ENCODE results near the gene DPH2. TPM values are rescaled to one million over a fixed set of nuclear protein-coding genes. Genes with fewer than 3 reads are reported as not detected.

DPH2 gene
- total RNA-seq, 2 donors from 2014 or later, result 14.1 to 20.9 TPM

DNA sequence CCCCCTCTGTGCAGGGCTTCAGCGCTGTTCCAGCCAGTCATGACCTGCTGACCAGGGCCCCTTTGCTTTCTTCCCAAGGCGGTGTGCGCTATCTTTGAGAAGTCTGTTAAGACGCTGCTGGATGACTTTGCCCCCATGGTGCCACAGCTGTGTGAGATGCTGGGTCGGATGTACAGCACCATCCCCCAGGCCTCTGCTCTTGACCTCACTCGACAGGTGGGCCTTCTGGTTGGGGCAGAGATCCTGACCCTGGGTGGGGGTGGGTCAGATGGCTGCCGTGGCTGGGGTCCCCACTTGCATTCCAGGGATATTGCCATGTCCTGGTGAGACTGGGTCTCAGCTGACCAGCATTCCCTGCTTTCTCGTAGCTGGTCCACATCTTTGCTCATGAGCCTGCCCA, 9.0 kb upstream of the DPH2 start:
- intact Hi-C loops (cut with DNase I), result no loop called here
- no peak for DNase-seq
- no peak for ATAC-seq

DNA sequence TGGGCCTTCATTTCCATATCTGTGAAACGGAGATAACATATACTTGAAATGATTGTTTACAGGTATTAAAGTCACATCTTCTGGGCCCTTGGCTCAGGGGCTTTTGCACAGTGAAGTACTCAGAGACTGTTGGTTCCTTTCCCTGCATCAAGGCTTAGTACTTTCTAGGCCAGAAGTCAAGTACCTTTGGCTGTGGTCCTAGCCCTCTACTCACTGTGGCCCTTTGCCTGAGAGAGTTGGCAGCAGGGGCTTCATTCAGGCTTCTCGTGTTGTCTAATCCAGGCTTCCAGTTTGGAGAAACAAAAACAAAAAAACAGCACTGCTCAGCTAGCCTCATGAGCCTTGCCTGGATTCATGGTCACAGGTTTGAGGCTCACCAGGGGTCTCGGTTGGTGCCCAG, 8.1 kb upstream of the DPH2 start:
- ATAC-seq (no peak), DNase-seq (no peak)
- intact Hi-C loops (cut with DNase I), result no loop called here

DNA sequence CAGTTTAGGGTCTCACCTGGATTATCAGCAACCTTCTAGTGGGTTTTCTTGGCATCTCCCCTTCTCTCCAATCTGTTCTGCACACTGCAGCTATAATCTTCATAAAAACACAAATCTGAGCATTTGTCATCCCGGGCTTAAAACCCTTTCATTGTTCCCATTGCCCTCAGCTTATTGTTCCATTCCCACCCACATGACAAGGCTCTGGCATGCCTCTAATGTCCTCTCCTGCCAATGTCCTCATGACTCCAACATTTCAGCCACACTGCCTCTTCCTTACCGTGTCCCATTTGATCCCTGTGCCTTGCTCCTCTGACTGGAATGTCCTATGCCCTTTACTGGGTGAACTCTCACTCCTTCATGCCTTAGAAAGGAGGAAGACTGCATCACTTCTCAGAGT, 7.5 kb upstream of the DPH2 start:
- intact Hi-C loops (cut with DNase I), result no loop called here
- ATAC-seq (no peak), DNase-seq (no peak)

DNA sequence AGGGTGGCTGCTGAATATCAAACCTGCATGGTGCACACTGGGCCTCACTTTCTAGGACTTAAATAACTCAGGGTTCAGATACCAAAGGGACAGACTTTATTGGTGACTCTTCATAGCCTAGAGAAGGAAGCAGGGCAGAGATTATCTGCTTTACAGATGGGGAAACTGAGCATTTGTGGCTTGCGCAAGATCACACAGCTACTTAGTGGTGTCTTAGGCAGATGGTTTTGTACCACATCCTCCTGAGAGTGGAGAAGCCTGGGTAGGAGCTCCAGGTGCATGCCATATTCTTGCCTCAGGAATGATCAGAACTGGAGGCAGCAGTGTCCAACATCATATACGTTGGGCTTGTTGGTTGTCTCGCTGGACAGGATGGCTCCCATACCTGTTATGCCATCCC, 6.8 kb upstream of the DPH2 start:
- ATAC-seq (no peak), DNase-seq (no peak)
- intact Hi-C loops (cut with DNase I), result no loop called here

DNA sequence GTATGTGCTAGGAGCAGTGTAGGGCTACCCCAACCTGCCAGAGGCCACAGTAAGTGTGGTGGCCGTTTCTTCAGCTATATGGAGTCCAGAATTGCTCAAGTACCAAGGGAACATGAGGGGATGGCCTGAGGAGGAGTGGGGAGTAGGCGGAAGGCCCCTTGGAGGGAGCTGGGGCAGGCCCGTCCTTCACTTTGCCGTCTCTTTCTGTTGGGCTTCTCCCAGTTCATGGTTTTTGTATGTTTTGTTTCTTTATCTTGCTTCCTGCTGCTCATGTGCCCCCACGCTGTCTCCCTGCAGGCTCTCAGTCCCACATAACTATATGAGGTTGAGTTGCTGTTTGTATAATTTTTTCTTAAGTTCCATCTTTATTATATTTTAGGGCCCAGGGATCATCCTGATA, 5.9 kb upstream of the DPH2 start:
- no peak for DNase-seq
- no peak for ATAC-seq
- intact Hi-C loops (cut with DNase I), result no loop called here

DNA sequence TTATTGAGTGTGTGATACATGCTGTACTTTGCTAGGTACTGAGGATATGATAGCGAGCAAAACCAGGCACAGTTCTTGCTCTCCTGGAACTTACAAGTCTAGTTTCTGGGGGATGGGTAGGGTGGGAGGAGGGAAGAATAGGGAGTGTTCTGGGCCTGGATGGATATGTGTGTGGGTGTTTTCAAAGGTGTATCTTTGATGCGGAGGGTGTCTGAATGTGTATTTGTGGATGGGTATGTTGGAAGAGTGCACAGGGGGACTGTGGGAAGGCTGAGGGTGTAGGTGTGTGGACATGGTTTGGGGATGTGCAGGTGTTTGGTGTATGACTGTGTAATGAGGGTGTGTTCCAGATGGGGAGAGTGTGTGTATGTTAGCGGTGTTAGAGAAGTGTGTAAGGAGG, 4.5 kb upstream of the DPH2 start:
- intact Hi-C loops (cut with DNase I), result no loop called here
- ATAC-seq, result no peak

DNA sequence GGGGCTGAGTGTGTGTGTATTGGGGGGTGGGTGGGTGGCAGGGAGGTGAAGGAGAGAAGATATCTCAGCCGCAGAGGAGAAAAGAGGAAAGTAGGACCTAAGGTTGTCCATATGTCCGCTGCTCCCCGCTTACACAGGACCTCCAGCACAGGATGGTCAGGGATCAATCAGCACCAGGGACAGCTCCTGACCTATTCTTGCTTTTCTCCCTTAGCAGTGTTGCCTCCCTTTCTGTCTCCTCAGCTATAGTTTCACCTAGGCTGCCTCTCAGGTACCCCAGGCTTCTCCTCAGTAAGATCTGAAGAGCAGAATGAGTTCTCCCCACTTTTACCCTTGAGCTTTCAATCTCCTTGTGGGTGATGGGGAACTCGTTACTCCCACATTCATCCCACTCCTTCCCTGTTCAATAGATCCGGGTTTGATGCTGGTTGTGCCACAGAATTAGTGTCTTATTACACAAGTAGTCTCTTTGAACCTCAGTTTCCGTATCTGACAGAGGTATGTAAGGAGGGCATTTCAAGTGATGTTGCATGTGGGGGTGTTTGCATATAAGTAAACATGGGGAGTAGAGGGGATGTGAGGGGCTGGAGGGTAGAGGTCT, 1.4 kb upstream of the DPH2 start:
- ATAC-seq (no peak), DNase-seq (no peak)
- intact Hi-C loops (cut with DNase I), result no loop called here

More for the DNA sequence above, 4.5 kb upstream of the DPH2 start:
- DNase-seq, result no peak

DNA sequence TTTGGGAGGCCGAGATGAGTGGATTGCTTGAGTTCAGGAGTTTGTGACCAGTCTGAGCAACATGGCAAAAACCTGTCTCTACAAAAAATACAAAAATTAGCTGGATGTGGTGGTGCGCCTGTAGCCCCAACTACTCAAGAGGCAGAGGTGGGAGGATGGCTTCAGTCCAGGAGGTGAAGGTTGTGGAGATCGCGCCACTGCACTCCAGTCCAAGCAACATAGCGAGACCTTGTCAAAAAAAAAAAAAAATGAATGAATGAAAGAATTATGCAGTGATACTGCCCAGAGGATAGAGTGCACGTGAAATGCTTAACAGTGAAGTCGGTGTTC, 429 bp upstream of the DPH2 start:
- no peak for ATAC-seq

DNA sequence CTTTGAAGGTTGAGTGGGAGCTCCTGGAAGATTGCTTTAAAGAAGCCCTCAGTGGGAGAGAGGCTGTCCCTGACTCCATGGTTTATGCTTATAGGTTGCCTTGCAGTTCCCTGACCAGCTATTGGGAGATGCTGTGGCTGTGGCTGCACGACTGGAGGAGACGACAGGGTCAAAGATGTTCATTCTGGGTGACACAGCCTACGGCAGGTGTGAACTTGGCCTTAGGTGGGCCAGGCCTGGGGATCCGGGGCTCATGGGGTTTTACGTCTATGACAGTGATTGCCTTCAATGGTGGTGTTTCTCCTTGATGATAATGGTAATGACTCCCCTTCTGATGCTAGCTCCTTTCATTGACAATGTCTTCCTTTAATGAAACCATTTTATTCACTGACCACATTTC, 692 bp downstream of the DPH2 start:
- DNase-seq (no peak), ATAC-seq (no peak)
- intact Hi-C loops (cut with DNase I), result no loop called here

More for the DNA sequence above, 429 bp upstream of the DPH2 start:
- intact Hi-C loops (cut with DNase I), result no loop called here
- no peak for DNase-seq

DNA sequence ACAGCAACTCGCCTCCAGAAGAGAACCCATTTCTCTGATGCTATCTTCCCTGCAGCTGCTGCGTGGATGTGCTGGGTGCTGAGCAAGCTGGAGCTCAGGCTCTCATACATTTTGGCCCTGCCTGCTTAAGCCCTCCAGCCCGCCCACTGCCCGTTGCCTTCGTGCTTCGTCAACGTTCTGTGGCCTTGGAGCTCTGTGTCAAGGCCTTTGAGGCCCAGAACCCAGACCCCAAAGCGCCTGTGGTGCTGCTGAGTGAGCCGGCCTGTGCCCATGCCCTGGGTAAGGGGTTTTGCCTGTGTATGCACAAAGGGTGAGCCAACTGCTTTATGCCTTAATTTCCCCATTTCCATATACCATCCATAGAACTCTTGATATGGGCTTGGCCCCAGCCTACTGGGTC, 1.1 kb downstream of the DPH2 start:
- intact Hi-C loops (cut with DNase I), result no loop called here
- ATAC-seq, result no peak
- DNase-seq, result no peak

DNA sequence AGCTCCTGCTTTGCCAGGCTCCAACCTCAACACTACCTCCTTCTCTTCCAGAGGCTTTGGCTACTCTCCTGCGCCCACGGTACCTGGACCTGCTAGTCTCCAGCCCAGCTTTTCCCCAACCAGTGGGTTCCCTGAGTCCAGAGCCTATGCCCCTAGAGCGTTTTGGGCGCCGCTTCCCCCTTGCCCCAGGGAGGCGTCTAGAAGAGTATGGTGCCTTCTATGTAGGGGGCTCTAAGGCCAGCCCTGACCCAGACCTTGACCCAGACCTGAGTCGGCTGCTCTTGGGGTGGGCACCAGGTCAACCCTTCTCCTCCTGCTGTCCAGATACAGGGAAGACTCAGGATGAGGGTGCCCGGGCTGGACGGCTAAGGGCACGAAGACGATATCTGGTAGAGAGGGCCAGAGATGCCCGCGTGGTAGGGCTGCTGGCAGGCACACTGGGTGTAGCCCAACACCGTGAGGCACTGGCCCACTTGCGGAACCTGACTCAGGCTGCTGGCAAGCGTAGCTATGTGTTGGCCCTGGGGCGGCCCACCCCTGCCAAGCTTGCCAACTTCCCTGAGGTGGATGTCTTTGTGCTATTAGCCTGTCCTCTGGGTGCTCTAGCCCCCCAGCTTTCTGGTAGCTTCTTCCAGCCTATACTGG, 1.6 kb downstream of the DPH2 start:
- DNase-seq, result no peak

DNA sequence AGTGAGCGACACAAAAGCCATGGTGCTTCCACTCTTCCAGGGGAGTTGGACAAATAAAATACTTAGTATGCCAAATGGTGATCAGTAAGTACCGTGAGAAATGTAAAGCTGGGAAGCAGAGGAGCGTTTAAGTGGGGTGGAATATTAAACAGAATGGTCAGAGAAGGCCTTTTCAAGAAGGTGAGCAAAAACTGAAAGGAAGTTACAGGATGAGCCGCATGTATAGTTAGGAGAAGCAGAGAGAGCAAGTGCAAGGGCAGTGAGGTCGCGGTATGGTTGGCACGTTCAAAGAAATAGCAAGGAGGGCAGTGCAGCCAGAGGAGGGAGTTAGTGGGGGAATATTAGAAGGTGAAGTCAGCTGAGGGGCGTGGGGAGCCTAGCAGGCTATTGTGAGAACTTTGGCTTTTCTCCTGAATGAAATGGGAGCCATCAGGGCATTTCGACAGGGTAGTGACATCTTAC, 4.2 kb downstream of the DPH2 start:
- no peak for ATAC-seq
- intact Hi-C loops (cut with DNase I), result no loop called here

More for the DNA sequence above, 1.6 kb downstream of the DPH2 start:
- intact Hi-C loops (cut with DNase I), result no loop called here
- ATAC-seq, result no peak

DNA sequence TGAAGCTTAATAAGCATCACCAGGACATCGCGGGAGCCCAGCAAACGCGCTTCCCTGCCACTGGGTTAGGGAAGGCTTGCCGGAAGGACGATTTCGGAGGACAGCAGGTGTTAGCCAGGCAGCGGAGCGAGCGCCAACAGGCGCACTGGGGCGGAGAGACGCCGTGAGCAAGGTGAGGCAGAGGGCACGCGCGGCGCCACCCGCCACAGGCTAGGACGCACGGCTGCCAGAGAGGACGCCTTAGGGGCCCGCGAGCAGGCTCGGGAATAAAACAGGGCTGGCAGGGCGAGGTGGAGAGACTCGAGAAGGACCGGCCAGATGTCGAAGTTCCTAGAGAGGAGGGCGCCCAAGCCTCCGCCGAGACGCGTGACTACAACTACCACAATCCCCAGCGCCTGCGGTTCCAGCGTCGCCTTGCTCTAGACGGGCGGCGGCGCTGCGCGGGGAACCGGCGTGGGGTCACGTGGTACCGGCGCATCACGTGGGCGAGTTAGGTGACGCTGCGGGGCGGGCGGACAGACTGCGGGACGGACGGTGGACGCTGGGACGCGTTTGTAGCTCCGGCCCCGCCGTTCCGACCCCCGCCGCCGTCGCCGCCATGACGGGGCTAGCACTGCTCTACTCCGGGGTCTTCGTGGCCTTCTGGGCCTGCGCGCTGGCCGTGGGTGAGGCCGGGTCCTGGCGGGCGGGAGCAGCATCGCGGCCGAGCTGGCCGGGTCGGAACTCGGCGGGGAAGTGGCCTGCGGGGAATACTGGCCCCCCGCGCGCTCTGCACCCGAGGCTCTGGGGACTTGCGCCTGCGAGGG, 4.8 kb downstream of the DPH2 start, which contains the start of gene ATP6V0B:
Gene ATP6V0B (plus strand): TSS at position 518 of the 806 bp plus-strand sequence. CDS start 81 bp downstream, at position 599.
- DNase-seq (peak; percentile 98), ATAC-seq (peak; percentile 88 to 92)
- intact Hi-C loops (cut with DNase I), result no loop called here

More for the DNA sequence above, 4.2 kb downstream of the DPH2 start:
- no peak for DNase-seq

DNA sequence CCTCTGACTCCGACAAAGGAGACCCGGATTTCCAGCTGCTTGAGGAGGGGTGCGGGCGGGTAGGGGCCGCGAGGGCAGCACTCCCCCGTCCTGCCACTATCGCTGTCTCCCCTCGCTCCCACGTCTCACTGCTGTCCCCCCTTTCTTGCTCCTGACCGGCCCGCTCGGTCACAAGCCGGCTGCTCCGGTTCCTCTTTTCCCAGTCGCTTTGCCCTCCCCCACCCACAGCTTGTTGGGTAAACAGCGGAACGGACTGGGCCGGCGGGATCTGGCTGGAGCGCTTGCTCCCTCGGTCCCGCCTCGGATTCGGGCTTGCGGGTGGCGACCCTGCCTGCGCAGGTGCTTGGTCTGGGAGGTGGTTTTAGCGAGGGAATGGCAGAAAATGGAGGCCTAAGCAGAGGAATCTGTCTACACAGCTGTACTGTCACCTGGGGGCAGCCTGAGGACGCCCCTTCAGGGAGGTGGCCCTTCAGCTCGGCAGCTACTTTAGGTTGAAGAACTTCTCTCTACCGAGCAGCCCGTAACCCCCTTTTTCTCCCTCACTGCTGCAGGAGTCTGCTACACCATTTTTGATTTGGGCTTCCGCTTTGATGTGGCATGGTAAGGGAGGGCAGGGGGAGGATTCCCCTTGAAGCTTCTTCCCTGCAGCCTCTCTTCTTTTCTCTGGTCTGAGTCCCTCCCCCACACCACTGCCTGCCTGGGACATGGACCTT, 5.6 kb downstream of the DPH2 start:
- peak; percentile 34 to 39 for ATAC-seq
- DNase-seq, result peak; percentile 74
- intact Hi-C loops (cut with DNase I), result no loop called here

DNA sequence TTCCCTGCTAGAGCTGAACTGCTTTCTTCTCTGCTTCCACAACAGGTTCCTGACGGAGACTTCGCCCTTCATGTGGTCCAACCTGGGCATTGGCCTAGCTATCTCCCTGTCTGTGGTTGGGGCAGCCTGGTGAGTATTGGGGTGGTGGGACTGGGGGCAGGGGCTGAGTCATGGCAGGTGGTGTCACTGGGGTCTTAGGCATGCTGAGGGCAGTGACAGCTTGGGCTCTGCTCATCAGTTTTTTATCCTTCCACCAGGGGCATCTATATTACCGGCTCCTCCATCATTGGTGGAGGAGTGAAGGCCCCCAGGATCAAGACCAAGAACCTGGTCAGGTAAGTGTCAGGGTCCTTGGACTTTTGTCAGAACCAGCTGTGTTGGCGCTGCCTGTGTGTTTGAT, 6.2 kb downstream of the DPH2 start:
- no peak for DNase-seq
- intact Hi-C loops (cut with DNase I), result no loop called here
- ATAC-seq, result no peak

DNA sequence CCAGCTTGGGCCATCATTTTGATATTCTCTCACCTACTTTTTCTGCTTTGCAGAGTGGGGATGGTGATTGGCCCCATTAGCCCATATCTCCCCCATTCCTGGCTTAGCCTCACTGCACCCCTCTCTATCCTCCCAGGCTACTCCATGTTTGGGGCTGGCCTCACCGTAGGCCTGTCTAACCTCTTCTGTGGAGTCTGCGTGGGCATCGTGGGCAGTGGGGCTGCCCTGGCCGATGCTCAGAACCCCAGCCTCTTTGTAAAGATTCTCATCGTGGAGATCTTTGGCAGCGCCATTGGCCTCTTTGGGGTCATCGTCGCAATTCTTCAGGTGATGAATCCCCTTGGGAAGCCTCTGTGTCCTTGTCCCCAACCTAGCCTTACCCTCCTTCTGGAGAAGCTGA, 7.1 kb downstream of the DPH2 start:
- intact Hi-C loops (cut with DNase I), result no loop called here
- ATAC-seq, result no peak
- no peak for DNase-seq

DNA sequence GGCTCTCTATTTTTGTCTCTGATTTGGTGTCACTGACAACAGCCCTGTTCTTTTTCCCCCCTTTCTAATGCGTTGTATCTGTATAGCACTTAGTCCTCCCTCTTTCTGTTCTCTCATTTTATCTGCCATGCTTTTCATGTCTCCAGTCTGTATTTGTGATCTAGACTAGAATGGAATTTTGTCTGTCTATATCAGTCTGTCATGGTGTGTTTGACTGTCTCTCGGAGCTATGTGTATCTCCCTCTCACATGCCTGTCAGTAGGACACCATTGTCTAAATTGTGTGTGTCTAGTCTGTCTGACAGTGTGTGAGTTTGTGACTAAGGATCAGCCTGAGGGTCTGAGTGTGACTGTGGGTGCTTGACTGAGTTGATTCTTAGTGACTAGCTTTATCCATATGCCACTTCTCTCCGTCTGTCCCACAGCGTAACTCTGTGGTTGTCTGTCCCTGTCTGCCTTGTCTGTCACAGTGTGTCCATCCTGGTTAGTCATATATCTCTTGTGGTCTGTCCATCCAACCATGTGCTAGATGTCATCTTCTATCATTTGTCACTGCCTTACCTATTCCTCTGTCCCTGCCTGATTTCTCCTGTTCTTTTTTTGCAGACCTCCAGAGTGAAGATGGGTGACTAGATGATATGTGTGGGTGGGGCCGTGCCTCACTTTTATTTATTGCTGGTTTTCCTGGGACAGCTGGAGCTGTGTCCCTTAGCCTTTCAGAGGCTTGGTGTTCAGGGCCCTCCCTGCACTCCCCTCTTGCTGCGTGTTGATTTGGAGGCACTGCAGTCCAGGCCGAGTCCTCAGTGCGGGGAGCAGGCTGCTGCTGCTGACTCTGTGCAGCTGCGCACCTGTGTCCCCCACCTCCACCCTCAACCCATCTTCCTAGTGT, 7.8 kb downstream of the DPH2 start:
- ATAC-seq (no peak), DNase-seq (no peak)
- intact Hi-C loops (cut with DNase I), result no loop called here

DNA sequence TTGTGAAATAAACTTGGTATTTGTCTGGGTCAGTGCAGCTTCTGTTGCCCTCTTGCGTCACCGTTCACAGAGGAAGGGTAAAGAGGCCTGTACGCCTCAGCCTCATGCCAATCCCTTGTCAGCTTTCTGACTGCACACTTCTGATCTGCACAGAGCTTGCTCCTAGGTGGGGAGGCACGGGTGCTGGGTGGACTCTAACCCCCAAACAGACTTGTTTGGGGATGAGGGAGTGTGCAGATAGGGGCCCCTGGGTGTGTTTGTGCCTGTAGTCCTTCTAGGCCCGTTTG, 8.4 kb downstream of the DPH2 start:
- intact Hi-C loops (cut with DNase I), result no loop called here
- DNase-seq (no peak), ATAC-seq (no peak)
